Amniotic epithelial cell (primary cell): ENCODE results near the gene SLC12A9.

Experiments
- DNase-seq: peaks from one replicate; pipeline ENCODE4 v3.0.0-alpha.2; 2010; ENCODE audit warnings: low read depth

The SLC12A9 gene

GRCh38 chr7:100884736-100885439 lies 32.4 kb downstream of the SLC12A9 start:
- DNase-seq = no peak

- DNase-seq = no peak
Measured at GRCh38 chr7:100885440-100886141, 33.1 kb downstream of the SLC12A9 start.

- DNase-seq = no peak
Measured at GRCh38 chr7:100886142-100886935, 33.8 kb downstream of the SLC12A9 start.

- no peak for DNase-seq
Measured at GRCh38 chr7:100886936-100887515, 34.5 kb downstream of the SLC12A9 start.

GRCh38 chr7:100887516-100888290 lies 35.2 kb downstream of the SLC12A9 start:
- no peak for DNase-seq

- no peak for DNase-seq
Measured at GRCh38 chr7:100888291-100888987, 35.9 kb downstream of the SLC12A9 start.

GRCh38 chr7:100888988-100889750 lies 36.7 kb downstream of the SLC12A9 start, which contains the start of gene UFSP1:
Gene UFSP1, minus strand, starts transcription at chr7:100889715. Its CDS starts 444 bp downstream, at chr7:100889271.
- no peak for DNase-seq

- no peak for DNase-seq
Measured at GRCh38 chr7:100890653-100891567, 38.4 kb downstream of the SLC12A9 start.

GRCh38 chr7:100891568-100892247 lies 39.2 kb downstream of the SLC12A9 start:
- peak; percentile 31 for DNase-seq

GRCh38 chr7:100892364-100893317 lies 40.1 kb downstream of the SLC12A9 start:
- no peak for DNase-seq

- DNase-seq = no peak
Measured at GRCh38 chr7:100893318-100893895, 40.9 kb downstream of the SLC12A9 start.

- no peak for DNase-seq
Measured at GRCh38 chr7:100893910-100894721, 41.6 kb downstream of the SLC12A9 start.

- no peak for DNase-seq
Measured at GRCh38 chr7:100894860-100895700, 42.6 kb downstream of the SLC12A9 start.

- DNase-seq = no peak
Measured at GRCh38 chr7:100895701-100895955, 43.1 kb downstream of the SLC12A9 start, which contains the start of gene ACHE. Gene ACHE, minus strand, starts transcription at chr7:100895888. Its CDS starts 1,656 bp downstream, at chr7:100894232.
